ENCODE data around the gene DNAJB12. TPM values are rescaled to one million over a fixed set of nuclear protein-coding genes. Genes with fewer than 3 reads are reported as not detected.
"Not testable (repeated sequence)": the region's sequence is repeated elsewhere in the genome, so short reads cannot be mapped to it uniquely, and the experiment has no call there.

DNAJB12 gene
- total and polyA plus RNA-seq, 8 donors = 25.1 to 38.9 (median 28.3) TPM

DNA sequence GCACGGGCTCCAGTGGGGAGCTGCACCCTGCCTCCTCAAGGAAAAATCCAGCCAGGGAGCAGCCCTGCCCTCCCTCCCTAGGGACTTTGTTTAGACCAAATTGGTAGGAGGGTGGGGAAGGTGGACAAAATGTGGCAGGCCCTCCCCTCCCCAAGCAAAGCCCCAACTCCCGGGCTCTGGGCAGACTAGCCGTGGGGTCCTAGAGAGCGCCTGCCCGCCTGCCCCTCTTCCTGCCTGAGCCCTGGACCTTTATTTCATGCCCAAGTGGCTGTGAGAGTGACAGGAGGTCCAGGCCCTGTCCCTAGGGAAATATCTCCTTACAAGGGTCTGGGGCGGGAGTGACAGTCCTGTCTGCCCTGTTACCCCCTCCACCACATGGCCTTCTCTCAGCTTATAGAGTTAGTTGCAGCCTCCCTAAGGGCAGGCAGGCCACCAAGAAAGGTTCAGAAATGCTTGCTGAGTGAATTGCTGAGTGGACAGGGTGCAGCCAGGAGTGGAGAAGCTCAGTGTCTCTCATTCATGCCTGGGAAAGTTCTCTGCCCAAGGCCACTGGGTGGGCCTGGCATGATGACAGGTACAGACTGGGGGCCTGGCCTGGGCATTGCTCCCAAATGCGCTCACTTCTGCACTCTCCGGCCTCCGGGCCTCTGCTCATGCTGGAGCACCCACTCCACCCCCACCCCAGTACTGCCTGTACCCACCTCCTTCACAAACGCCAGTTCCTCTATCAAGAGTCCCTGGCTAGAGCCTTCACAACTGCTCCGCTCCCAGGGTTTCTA is 25.2 kb downstream of the DNAJB12 start:
- Histone ChIP-seq H3K27ac (peak overlapping the region; percentile 20 to 47), H3K27me3 (no peaks in the 10 kb centered on the region), H3K9me3 (no peaks in the 10 kb centered on the region), H3K4me3 (no peak overlapping the region), H3K4me1 (peaks cover 55 to 99% of the 10 kb centered on the region in 2 donors), H3K36me3 (peaks cover 0 to 6% of the 10 kb centered on the region in 2 donors)
- ATAC-seq = no peak
- DNase-seq = no peak
- intact Hi-C loops (cut with DNase I) = loop anchor here in 1 of 2 donors (10.0 kb wide), 3 partner anchors 55 to 365 kb away; partner anchors contain the start of genes CHST3 and DDIT4
- TF ChIP-seq, protein P1, sequence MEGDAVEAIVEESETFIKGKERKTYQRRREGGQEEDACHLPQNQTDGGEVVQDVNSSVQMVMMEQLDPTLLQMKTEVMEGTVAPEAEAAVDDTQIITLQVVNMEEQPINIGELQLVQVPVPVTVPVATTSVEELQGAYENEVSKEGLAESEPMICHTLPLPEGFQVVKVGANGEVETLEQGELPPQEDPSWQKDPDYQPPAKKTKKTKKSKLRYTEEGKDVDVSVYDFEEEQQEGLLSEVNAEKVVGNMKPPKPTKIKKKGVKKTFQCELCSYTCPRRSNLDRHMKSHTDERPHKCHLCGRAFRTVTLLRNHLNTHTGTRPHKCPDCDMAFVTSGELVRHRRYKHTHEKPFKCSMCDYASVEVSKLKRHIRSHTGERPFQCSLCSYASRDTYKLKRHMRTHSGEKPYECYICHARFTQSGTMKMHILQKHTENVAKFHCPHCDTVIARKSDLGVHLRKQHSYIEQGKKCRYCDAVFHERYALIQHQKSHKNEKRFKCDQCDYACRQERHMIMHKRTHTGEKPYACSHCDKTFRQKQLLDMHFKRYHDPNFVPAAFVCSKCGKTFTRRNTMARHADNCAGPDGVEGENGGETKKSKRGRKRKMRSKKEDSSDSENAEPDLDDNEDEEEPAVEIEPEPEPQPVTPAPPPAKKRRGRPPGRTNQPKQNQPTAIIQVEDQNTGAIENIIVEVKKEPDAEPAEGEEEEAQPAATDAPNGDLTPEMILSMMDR (IDR thresholded peaks at IDR 0.05) = no peak

- TF ChIP-seq, protein P1 (IDR thresholded peaks at IDR 0.05) = no peak
- Histone ChIP-seq H3K27ac (peak overlapping the region in 1 of 2 donors; percentile 47), H3K9me3 (no peaks in the 10 kb centered on the region), H3K4me3 (no peak overlapping the region), H3K36me3 (no peaks in the 10 kb centered on the region), H3K4me1 (peaks cover 52 to 99% of the 10 kb centered on the region in 2 donors), H3K27me3 (no peaks in the 10 kb centered on the region)
- intact Hi-C loops (cut with DNase I) = no loop called here
- no peak for ATAC-seq
- no peak for DNase-seq
These were observed 25.9 kb downstream of the DNAJB12 start for GRCh38 chr10:72328829-72329204.

DNA sequence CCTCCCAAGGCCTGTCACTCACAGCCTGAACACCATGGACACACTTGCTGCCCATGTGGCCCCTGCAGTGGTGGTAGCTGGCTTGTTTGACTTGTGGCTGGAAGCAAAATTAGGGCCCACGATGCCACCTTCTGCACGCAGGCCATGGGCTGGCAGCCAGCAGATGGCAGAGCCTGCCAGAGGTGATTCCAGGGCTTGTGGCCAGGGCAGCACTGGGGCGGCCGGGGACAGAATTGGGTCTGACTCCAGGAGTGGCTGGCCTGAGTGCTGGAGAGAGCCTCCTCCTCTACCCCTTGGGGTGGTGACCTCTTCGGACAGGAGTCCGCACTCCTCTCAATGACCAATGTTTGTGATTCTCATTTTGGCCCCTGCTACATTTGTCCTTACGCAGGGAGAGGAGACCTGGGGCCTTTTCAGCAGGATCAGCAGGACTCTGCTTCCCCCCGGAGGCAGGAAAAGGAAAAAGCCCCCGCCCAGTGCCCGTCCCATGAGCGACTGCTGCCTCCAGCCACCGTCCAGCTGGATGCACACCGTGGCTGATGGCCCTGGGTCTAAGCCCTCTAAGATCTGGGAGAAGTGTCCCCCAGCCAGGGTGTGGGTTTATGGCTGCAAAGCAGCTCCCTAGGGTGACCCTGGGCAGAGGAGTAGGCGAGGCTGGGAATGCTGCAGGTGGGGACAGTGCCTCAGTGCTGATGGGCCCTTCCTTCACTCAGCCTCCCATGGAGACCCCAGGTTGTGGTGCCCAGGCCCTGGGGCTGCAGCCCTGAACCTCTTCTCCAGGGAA is 26.5 kb downstream of the DNAJB12 start:
- intact Hi-C loops (cut with DNase I) = no loop called here
- peak; percentile 36 for ATAC-seq
- Histone ChIP-seq H3K9me3 (no peaks in the 10 kb centered on the region), H3K36me3 (no peaks in the 10 kb centered on the region), H3K27ac (peak overlapping the region; percentile 45 to 47), H3K4me3 (no peak overlapping the region), H3K27me3 (no peaks in the 10 kb centered on the region), H3K4me1 (peaks cover 50 to 99% of the 10 kb centered on the region in 2 donors)
- TF ChIP-seq, protein P1 (IDR thresholded peaks at IDR 0.05) = peak; percentile 47 to 58
- peak in 2 of 4 donors; percentile 72 to 74 for DNase-seq

GRCh38 chr10:72326665-72327603 is 27.8 kb downstream of the DNAJB12 start:
- H3K9me3 ChIP-seq; H3K36me3 ChIP-seq; H3K27me3 ChIP-seq; DNase-seq; intact Hi-C loops (cut with DNase I); ATAC-seq: not testable (repeated sequence)
- peak overlapping the region in 1 of 2 donors; percentile 8 for H3K27ac ChIP-seq
- peak overlapping the region in 1 of 2 donors; percentile 0 for H3K4me3 ChIP-seq
- H3K4me1 ChIP-seq = peaks cover 41 to 99% of the 10 kb centered on the region in 2 donors

GRCh38 chr10:72325243-72326175 is 29.2 kb downstream of the DNAJB12 start:
- H3K9me3 ChIP-seq; H3K27me3 ChIP-seq; H3K4me3 ChIP-seq; H3K36me3 ChIP-seq; intact Hi-C loops (cut with DNase I): not testable (repeated sequence)
- ATAC-seq (peak; percentile 9), DNase-seq (peak in 2 of 4 donors; percentile 71 to 92)
- H3K27ac ChIP-seq = peak overlapping the region; percentile 73
- H3K4me1 ChIP-seq = peaks cover 37 to 99% of the 10 kb centered on the region in 2 donors
